Measurements from ENCODE around the gene COPZ2.

DNA sequence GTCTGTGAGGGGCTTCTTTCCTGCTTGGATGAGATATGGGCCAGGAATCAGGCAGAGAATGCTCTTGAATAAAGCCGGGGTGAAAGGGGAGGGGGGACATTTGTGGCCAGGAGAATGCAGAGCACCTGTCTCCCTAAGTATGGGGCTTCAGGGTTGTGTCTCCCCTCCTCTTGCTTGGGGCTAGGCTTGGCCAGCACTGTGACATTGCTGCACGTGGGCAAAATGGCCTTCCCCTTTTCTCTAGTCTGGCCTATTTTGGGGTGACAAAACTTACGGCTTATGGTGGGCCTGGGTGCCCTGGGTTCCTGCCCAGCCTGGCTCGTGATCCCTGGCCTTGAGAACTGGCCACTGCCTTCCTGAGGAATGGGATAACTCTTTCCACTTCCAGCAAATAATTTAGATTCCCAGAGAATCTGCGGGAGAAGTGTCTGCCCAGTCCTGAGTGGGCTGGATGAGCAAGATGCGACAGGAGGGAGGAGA lies 16.2 kb upstream of the COPZ2 start:
- TF ChIP-seq, protein P1, sequence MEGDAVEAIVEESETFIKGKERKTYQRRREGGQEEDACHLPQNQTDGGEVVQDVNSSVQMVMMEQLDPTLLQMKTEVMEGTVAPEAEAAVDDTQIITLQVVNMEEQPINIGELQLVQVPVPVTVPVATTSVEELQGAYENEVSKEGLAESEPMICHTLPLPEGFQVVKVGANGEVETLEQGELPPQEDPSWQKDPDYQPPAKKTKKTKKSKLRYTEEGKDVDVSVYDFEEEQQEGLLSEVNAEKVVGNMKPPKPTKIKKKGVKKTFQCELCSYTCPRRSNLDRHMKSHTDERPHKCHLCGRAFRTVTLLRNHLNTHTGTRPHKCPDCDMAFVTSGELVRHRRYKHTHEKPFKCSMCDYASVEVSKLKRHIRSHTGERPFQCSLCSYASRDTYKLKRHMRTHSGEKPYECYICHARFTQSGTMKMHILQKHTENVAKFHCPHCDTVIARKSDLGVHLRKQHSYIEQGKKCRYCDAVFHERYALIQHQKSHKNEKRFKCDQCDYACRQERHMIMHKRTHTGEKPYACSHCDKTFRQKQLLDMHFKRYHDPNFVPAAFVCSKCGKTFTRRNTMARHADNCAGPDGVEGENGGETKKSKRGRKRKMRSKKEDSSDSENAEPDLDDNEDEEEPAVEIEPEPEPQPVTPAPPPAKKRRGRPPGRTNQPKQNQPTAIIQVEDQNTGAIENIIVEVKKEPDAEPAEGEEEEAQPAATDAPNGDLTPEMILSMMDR (IDR thresholded peaks at IDR 0.05 in 8 of 11, conservative IDR thresholded peaks at IDR 0.05 in 3 of 11), result no peak
- TF ChIP-seq POLR2A (IDR thresholded peaks at IDR 0.05), result no peak
- TF ChIP-seq POLR2AphosphoS5 (IDR thresholded peaks at IDR 0.05), result no peak

Measured in spleen (tissue), 7 donors.